ENCODE measurements around the gene CFAP58.

The CFAP58 gene

GRCh38 chr10:104323085-104323484, 30.5 kb upstream of the CFAP58 start:
- TF ChIP-seq CTCF (IDR thresholded peaks at IDR 0.05; ENCODE audit: low read depth, low read length, missing control alignments), result no peak
- no peak overlapping the region for H3K4me3 ChIP-seq (ENCODE audit: low read depth, low read length)
- DNase-seq (ENCODE audit: low read depth), result no peak

GRCh38 chr10:104323760-104324201, 29.9 kb upstream of the CFAP58 start:
- DNase-seq (ENCODE audit: low read depth), result no peak
- H3K4me3 ChIP-seq (ENCODE audit: low read depth, low read length), result no peak overlapping the region
- no peak for TF ChIP-seq CTCF (IDR thresholded peaks at IDR 0.05; ENCODE audit: low read depth, low read length, missing control alignments)

GRCh38 chr10:104324221-104324686, 29.4 kb upstream of the CFAP58 start:
- DNase-seq (ENCODE audit: low read depth), result no peak
- no peak for TF ChIP-seq CTCF (IDR thresholded peaks at IDR 0.05; ENCODE audit: low read depth, low read length, missing control alignments)
- no peak overlapping the region; the same call in none of the 2 replicates for H3K4me3 ChIP-seq (ENCODE audit: low read depth, low read length)

GRCh38 chr10:104324931-104325330, 28.7 kb upstream of the CFAP58 start:
- DNase-seq (ENCODE audit: low read depth), result no peak
- no peak for TF ChIP-seq CTCF (IDR thresholded peaks at IDR 0.05; ENCODE audit: low read depth, low read length, missing control alignments)
- no peak overlapping the region for H3K4me3 ChIP-seq (ENCODE audit: low read depth, low read length)

GRCh38 chr10:104325436-104326435, 27.9 kb upstream of the CFAP58 start:
- TF ChIP-seq CTCF (IDR thresholded peaks at IDR 0.05; ENCODE audit: low read depth, low read length, missing control alignments), result no peak
- no peak overlapping the region for H3K4me3 ChIP-seq (ENCODE audit: low read depth, low read length)
- DNase-seq (ENCODE audit: low read depth), result no peak

GRCh38 chr10:104326991-104327610, 26.5 kb upstream of the CFAP58 start:
- no peak for TF ChIP-seq CTCF (IDR thresholded peaks at IDR 0.05; ENCODE audit: low read depth, low read length, missing control alignments)
- no peak overlapping the region for H3K4me3 ChIP-seq (ENCODE audit: low read depth, low read length)
- no peak for DNase-seq (ENCODE audit: low read depth)
